Measurements from ENCODE around the gene NUDCD3. TPM values are rescaled to one million over a fixed set of nuclear protein-coding genes. Genes with fewer than 3 reads are reported as not detected.
"Not testable (repeated sequence)": the region's sequence is repeated elsewhere in the genome, so short reads cannot be mapped to it uniquely, and the experiment has no call there.

Gene NUDCD3
- total and polyA plus RNA-seq, 4 donors, result 24.8 to 91.0 (median 52.4) TPM

- no peaks in the 10 kb centered on the region for H3K27me3 ChIP-seq (ENCODE audit: control insufficient read depth in 3 of 3, insufficient read depth in 3 of 3, low read length in 2 of 3)
- no peak overlapping the region for H3K9ac ChIP-seq (ENCODE audit: insufficient read depth in 1 of 2, low read length in 2 of 2)
- H3K4me3 ChIP-seq, result no peak overlapping the region
- DNase-seq, result no peak
- no peak overlapping the region for H3K27ac ChIP-seq (ENCODE audit: low read depth in 1 of 2, low read length in 1 of 2)
- no peaks in the 10 kb centered on the region for H3K9me3 ChIP-seq (ENCODE audit: control insufficient read depth in 4 of 4, insufficient read depth in 3 of 4, low read length in 3 of 4)
- no peaks in the 10 kb centered on the region for H3K4me1 ChIP-seq (ENCODE audit: control insufficient read depth in 5 of 5, insufficient read depth in 5 of 5, low read length in 5 of 5)
- no peaks in the 10 kb centered on the region for H3K36me3 ChIP-seq (ENCODE audit: control insufficient read depth in 4 of 4, insufficient read depth in 4 of 4, low read length in 4 of 4)
- ATAC-seq (ENCODE audit: insufficient read depth, low FRiP score), result no peak
- TF ChIP-seq, protein P1, sequence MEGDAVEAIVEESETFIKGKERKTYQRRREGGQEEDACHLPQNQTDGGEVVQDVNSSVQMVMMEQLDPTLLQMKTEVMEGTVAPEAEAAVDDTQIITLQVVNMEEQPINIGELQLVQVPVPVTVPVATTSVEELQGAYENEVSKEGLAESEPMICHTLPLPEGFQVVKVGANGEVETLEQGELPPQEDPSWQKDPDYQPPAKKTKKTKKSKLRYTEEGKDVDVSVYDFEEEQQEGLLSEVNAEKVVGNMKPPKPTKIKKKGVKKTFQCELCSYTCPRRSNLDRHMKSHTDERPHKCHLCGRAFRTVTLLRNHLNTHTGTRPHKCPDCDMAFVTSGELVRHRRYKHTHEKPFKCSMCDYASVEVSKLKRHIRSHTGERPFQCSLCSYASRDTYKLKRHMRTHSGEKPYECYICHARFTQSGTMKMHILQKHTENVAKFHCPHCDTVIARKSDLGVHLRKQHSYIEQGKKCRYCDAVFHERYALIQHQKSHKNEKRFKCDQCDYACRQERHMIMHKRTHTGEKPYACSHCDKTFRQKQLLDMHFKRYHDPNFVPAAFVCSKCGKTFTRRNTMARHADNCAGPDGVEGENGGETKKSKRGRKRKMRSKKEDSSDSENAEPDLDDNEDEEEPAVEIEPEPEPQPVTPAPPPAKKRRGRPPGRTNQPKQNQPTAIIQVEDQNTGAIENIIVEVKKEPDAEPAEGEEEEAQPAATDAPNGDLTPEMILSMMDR (IDR thresholded peaks at IDR 0.05; ENCODE audit: control extremely low read depth, extremely low read depth), result no peak
- 90 to 97% methylated on average over 1 of the region's 1 CpG for WGBS, 2 donors
These were observed 20.8 kb upstream of the NUDCD3 start for GRCh38 chr7:44511236-44511635.

DNA sequence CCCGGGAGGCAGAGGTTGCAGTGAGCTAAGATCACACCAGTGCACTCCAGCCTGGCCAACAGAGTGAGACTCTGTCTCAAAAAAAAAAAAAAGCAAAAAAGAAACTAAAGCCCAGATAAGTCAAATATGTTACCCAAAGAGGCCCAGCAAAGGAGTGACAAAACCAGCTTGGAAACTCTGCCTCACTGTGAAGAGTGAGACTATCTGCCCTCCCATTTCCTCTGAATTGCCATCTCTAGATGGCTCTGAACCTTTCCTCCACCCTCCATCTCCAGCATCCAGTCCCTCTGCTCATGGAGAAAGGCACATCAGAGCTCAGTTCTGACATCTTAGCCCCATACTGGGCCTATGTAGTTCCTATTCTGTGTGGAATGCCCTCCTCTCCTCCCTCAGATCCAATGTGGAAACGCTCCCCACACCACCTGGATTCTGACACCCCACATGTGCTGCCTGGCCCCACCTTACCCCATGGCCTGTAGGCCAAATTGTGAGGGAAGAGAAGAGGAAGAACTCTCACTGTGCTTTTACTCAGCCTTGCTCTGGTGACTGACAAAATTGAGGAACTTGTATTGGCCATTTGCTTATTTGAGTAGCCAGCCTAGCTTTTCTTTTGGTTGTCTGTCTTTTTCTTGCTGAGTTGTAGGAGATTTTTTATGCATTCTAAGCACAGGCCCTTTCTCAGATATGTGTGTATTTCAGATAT is 18.0 kb upstream of the NUDCD3 start:
- no peak for ATAC-seq (ENCODE audit: insufficient read depth, low FRiP score)
- Histone ChIP-seq H3K27me3 (ENCODE audit: control insufficient read depth in 3 of 3, insufficient read depth in 3 of 3, low read length in 2 of 3) (no peaks in the 10 kb centered on the region), H3K9me3 (ENCODE audit: control insufficient read depth in 4 of 4, insufficient read depth in 3 of 4, low read length in 3 of 4) (no peaks in the 10 kb centered on the region), H3K4me3 (no peak overlapping the region), H3K36me3 (ENCODE audit: control insufficient read depth in 4 of 4, insufficient read depth in 4 of 4, low read length in 4 of 4) (no peaks in the 10 kb centered on the region), H3K9ac (ENCODE audit: insufficient read depth in 1 of 2, low read length in 2 of 2) (no peak overlapping the region), H3K4me1 (ENCODE audit: control insufficient read depth in 5 of 5, insufficient read depth in 5 of 5, low read length in 5 of 5) (no peaks in the 10 kb centered on the region), H3K27ac (ENCODE audit: low read depth in 1 of 2, low read length in 1 of 2) (no peak overlapping the region)
- WGBS, 2 donors, result 50 to 77% methylated on average over 2 of the region's 2 CpGs
- DNase-seq, result no peak
- TF ChIP-seq, protein P1 (IDR thresholded peaks at IDR 0.05; ENCODE audit: control extremely low read depth, extremely low read depth), result no peak

DNA sequence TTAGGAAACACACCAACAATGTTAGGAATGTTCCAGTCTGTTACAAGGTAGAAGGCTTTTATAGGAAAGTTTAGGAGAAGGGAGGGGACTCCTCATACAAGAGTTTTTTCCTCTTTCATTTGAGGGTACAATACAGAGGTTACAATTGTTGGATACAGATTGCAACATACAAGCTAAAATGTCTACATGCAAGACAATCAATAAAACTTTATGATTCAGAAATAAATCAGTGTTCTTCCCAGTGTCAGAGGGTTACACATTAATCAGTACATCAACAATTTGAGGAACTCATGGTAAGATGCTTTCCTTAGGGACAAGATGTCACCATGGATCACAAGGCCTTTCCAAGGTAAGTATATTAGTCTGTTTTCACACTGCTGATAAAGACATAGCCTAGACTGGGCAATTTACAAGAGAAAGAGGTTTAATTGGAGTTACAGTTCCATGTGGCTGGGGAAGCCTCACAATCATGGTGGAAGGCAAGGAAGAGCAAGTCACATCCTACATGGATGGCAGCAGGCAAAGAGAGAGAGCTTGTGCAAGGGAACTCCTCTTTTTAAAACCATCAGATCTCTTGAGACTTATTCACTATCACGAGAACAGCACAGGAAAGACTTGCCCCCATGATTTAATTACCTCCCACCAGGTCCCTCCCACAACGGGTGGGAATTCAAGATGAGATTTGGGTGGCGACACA is 16.3 kb upstream of the NUDCD3 start:
- ATAC-seq (ENCODE audit: insufficient read depth, low FRiP score); H3K4me1 ChIP-seq (ENCODE audit: control insufficient read depth in 5 of 5, insufficient read depth in 5 of 5, low read length in 5 of 5): not testable (repeated sequence)
- 80 to 82% methylated on average over 3 of the region's 3 CpGs for WGBS, 2 donors

DNA sequence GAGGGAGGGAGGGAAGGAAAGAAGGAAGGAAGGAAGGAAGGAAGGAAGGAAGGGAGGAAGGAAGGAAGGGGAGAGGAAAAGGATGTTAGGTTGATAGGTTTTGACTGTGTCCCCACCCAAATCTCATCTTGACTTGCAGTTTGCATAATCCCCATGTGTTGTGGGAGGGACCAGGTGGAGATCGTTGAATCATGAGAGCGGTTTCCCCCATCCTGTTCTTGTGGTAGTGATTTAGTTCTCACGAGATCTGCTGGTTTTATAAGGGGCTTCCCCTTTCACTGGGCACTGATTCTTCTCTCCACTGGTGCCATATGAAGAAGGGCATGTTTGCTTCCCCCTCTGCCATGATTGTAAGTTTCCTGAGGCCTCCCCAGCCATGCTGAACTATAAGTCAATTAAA is 15.1 kb upstream of the NUDCD3 start:
- no peaks in the 10 kb centered on the region for H3K4me1 ChIP-seq (ENCODE audit: control insufficient read depth in 5 of 5, insufficient read depth in 5 of 5, low read length in 5 of 5)
- ATAC-seq (ENCODE audit: insufficient read depth, low FRiP score) (no peak), DNase-seq (no peak)
- no peak overlapping the region for H3K27ac ChIP-seq (ENCODE audit: low read depth in 1 of 2, low read length in 1 of 2)
- H3K9me3 ChIP-seq (ENCODE audit: control insufficient read depth in 4 of 4, insufficient read depth in 3 of 4, low read length in 3 of 4), result no peaks in the 10 kb centered on the region
- no peaks in the 10 kb centered on the region for H3K27me3 ChIP-seq (ENCODE audit: control insufficient read depth in 3 of 3, insufficient read depth in 3 of 3, low read length in 2 of 3)
- TF ChIP-seq, protein P1 (IDR thresholded peaks at IDR 0.05; ENCODE audit: control extremely low read depth, extremely low read depth), result no peak
- H3K9ac ChIP-seq (ENCODE audit: insufficient read depth in 1 of 2, low read length in 2 of 2), result no peak overlapping the region
- H3K4me3 ChIP-seq, result no peak overlapping the region
- no peaks in the 10 kb centered on the region for H3K36me3 ChIP-seq (ENCODE audit: control insufficient read depth in 4 of 4, insufficient read depth in 4 of 4, low read length in 4 of 4)
- WGBS, 2 donors, result 59 to 70% methylated on average over 3 of the region's 3 CpGs

More for the DNA sequence above, 16.3 kb upstream of the NUDCD3 start:
- not testable (repeated sequence) for H3K27me3 ChIP-seq (ENCODE audit: control insufficient read depth in 3 of 3, insufficient read depth in 3 of 3, low read length in 2 of 3); H3K36me3 ChIP-seq (ENCODE audit: control insufficient read depth in 4 of 4, insufficient read depth in 4 of 4, low read length in 4 of 4); H3K4me3 ChIP-seq; DNase-seq; H3K9me3 ChIP-seq (ENCODE audit: control insufficient read depth in 4 of 4, insufficient read depth in 3 of 4, low read length in 3 of 4); H3K27ac ChIP-seq (ENCODE audit: low read depth in 1 of 2, low read length in 1 of 2); H3K9ac ChIP-seq (ENCODE audit: insufficient read depth in 1 of 2, low read length in 2 of 2)

All from lung (tissue), 12 donors.